ENCODE results near the gene RPH3AL. TPM values are rescaled to one million over a fixed set of nuclear protein-coding genes. Genes with fewer than 3 reads are reported as not detected.

RPH3AL gene
- total RNA-seq, 6 donors from 2014 or later = 33.6 to 93.2 (median 54.3) TPM

- Histone ChIP-seq H3K4me3 (no peak overlapping the region), H3K9me3 (no peaks in the 10 kb centered on the region), H3K36me3 (peaks cover 0 to 5% (median 0%) of the 10 kb centered on the region in 4 donors), H3K27ac (no peak overlapping the region), H3K4me1 (no peaks in the 10 kb centered on the region), H3K27me3 (no peaks in the 10 kb centered on the region)
- TF ChIP-seq POLR2A (IDR thresholded peaks at IDR 0.05) (no peak), CTCF (IDR thresholded peaks at IDR 0.05) (no peak), POLR2AphosphoS5 (IDR thresholded peaks at IDR 0.05) (no peak), EP300 (IDR thresholded peaks at IDR 0.05) (no peak)
- ATAC-seq (ENCODE audit: low FRiP score in 2 of 2) (no peak), DNase-seq (peak in 1 of 2 donors; percentile 43)
- 88 to 100% methylated on average over 6 to 11 of the region's 11 CpGs for WGBS, 2 donors
Measured at GRCh38 chr17:162689-163088, 189.9 kb downstream of the RPH3AL start.

Other genes with a start within 250 kb of the RPH3AL start
- gene SCGB1C2, start 215.2 kb downstream of the RPH3AL start, total RNA-seq = not detected
- gene DOC2B, start 171.2 kb downstream of the RPH3AL start, total RNA-seq = 10 to 100 TPM in 1 of 6 donors, 1 to 10 TPM in 5; 1.0 to 10.2 (median 4.4) TPM
- 10 to 100 TPM in 4 of 6 donors, 1 to 10 TPM in 2; 7.3 to 28.1 (median 12.1) TPM for gene RFLNB, start 93.1 kb upstream of the RPH3AL start, total RNA-seq